Measurements from ENCODE around the gene CD38.

Gene CD38

DNA sequence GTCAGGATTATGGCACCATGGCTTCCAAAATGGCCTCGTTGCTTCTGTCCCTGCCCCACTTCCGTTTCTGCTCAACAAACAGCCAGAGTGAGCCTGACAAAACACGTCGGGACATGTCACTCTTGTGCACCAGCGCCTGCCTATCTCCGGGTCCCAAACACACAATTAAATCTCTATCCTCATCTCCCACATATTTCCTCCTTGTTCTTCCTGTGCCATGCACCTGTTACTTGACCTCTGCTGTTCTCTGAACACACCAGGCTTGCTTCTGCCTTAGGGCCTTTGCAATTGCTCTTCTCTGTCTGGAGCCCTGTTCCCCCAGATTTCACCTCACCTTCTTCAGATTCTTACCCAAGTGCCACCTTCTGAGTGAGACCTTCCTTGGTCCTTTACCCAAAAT lies 12.7 kb upstream of the CD38 start:
- DNase-seq, result no peak

DNA sequence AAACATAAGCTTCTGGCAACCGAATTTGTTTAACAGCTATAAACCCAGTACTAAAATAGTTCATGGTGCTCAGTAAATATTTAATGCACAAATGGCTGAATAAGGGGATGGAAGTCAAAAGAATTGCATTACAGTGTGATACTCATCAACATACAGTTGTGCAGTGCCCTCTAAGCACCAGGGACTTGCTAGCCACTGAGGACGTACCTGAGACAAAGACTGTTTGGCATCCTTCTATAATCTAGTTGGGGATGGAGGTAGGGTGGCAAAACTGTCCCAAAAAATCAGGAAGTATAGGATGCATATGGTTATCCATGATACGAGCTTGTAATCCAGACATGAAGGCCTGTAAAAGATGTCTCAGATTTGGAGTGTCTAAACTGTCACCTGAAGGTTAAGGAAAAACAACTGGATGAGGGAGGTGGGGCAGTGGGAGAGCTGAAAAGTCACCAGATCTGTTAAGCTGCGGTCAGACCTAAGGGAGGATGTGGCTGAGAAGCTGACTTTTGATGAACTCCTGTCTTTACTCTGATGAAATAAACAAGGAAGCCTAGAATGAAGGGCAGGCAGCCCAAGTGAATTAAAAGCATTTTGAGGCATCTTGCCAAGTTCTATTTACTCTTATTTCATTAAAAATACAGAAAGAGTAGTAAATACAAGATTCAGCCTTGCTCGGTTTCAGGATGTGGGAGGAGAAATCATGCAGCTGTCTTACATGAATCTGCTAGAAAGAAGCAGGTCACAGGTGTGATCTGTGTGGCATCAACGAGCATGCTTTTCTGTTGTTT lies 12.0 kb upstream of the CD38 start:
- DNase-seq, result no peak

GRCh38 chr4:15766821-15767220 lies 11.3 kb upstream of the CD38 start:
- DNase-seq, result no peak

GRCh38 chr4:15769202-15769601 lies 8.9 kb upstream of the CD38 start:
- DNase-seq, result no peak

DNA sequence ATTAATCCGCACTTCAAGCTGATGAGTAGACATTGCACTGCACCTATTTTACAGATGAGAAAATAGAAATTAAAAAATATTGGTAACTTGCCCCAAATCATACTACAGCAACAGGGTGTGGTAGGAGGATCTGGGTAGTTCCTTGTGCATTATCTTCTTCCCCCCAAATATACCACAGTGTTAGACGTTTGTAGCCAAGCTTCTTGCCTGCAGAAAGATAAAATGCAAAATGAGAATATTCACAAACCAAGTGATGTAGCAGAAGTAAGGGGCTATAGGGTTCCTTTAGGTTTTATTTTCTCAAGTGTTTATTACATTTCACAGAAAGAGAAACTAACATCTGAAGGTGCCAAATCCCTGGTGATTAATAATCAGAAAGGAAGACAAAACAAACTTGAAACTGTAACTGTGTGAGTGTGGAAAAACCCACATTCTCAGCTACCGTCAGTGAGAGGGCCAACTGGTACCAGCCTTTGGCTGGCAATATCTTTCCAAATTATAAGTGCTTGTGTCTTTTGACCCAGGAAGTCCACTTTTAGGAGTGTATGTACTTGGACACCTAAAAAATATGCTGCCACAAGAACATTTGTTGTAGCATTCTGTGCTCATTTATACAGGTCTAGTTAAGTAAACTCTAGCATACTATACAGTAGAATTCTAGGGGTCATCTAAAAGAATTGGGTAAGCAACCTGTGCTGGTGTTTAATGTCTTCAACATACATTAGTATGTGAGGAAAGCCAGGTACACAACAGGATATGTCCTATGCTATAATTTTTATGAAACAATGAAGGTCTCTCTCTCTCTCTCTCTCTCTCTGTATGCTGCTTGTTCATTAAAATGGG lies 6.7 kb upstream of the CD38 start:
- no peak for DNase-seq

DNA sequence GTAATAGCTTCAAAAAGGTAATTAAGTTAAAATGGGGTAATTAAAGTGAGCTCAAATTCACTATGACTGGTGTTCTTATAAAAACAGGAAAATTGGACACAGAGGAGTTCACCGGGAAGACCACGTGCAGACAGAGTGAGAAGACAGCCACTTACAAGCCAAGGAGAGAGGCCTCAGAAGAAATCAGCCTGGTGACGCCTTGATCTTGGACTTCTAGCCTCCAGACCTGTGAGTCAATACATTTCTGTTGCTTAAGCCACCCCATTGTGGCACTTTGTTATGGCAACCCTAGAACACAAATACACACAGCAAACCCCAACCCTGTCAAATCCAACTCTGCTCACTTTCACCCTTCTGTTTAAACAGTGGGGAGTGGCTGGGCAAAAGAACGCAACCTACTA lies 4.1 kb upstream of the CD38 start:
- DNase-seq, result no peak

- no peak for DNase-seq
Measured at GRCh38 chr4:15776871-15777648, 1.1 kb upstream of the CD38 start.

- DNase-seq, result no peak
Measured at GRCh38 chr4:15777697-15778288, 335 bp upstream of the CD38 start.

- no peak for DNase-seq
Measured at GRCh38 chr4:15779306-15779705, 1.2 kb downstream of the CD38 start.

DNA sequence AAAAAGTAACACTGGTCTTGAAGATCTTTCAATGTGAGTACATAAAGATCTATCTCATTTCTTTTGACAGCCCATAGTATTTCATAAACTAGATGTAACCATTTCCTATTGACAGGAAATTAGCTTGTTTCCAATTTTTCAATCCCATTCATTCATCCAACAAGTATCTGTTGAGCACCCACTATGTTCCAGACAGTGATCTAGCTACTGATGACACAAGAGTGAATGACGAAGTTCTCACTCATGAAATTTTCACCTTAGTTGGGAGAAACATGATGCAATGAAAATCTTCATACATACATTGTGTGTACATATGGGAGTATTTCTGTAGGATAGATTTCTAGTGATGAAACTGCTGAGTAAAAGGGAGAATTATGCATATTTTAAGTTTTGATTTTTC lies 1.7 kb downstream of the CD38 start:
- DNase-seq, result no peak

- no peak for DNase-seq
Measured at GRCh38 chr4:15781427-15782095, 3.4 kb downstream of the CD38 start.

- no peak for DNase-seq
Measured at GRCh38 chr4:15783676-15784075, 5.5 kb downstream of the CD38 start.

- no peak for DNase-seq
Measured at GRCh38 chr4:15784959-15785634, 7.0 kb downstream of the CD38 start.

DNA sequence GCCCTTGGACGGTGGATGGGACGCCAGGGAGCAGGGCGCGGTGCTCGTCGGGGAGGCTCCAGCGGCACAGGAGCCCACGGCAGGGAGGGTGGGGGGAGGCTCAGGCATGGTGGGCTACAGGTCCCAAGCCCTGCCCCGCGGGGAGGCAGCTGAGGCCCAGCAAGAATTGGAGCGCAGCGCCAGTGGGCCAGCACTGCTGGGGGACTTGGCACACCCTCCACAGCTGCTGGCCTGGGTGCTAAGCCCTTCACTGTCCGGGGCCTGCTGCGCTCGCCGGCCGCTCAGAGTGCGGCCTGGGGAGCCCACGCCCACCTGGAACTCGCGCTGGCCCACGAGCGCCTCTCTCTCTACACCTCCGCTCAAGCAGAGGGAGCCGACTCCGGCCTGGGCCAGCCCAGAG lies 8.6 kb downstream of the CD38 start:
- no peak for DNase-seq

DNA sequence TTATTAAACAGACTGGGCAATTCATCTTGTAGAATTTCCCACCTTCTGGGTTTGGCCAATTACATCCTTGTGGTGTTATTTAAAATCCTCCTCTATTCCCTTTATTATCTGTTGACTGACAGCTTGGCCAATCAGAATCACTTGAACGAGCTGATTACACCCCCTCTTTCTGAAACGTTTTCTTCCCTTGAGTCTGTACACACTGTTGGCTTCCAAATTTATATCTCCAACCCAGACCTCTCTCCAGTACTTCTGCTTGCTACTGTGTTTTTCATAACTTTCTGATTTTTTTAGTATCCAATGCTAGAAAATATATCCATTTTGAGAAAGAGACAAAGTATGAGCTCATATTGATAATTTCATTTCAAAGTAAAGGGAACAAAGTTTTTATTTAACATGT lies 14.8 kb downstream of the CD38 start:
- no peak for DNase-seq

DNA sequence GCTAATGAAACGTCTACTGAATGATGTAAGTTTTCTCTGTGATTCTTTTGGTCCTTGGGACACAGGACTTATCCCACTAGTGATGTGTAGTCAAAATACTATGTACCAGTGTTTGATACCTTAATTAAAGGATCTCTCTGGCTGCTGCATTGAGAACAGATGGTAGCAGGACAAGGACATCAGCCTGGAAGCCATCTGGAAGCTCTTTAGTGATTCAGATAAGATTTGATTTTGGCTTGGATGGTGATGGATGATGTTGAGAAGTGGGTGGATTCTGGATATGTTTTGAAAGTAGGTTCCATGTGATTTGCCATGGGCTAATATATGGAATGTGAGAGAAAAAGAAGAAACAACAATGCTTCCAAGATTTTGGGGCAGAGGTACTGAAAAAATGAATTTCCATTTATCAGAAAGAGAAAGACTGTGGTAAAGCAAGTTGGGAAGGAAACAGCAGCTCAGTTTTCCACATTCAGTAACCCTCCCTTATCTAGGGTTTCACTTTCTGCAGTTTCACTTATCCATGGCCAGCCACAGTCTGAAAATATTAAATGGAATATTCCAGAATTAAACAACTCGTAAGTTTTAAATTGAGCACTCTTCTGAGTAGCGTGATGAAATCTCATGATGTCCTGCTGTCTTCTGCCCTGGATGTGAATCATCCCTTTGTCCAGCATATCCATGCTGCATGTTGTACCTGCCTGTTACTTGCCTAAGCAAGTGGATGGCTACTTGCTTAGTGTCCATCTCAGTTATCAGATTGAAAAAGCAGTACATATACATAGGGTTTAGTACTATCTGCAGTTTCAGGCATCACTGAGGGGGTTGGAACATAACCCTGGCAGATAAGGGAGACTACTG lies 15.6 kb downstream of the CD38 start:
- DNase-seq, result no peak

GRCh38 chr4:15794426-15794825 lies 16.3 kb downstream of the CD38 start:
- DNase-seq, result no peak

DNA sequence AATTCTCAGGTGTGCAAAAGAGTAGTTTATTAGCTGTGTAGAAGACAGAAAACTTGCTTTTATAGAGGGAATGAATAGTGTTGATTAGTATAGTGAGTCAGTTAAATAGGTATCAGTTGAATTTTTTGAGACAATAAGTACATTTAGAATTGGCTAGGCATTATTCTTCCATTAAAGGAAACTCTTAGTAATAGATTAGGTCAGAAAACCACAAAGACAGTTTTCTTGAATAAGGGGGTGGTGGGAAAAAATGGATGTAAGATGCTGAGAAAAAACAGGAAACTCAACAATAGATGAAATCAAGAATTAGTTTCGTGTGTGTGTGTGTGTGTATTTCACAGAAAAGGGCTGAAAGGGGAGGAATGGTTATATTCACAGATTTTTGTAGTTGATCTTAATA lies 16.8 kb downstream of the CD38 start:
- no peak for DNase-seq

- no peak for DNase-seq
Measured at GRCh38 chr4:15797320-15797719, 19.2 kb downstream of the CD38 start.

GRCh38 chr4:15799141-15799540 lies 21.0 kb downstream of the CD38 start:
- DNase-seq, result no peak

GRCh38 chr4:15799701-15800100 lies 21.6 kb downstream of the CD38 start:
- DNase-seq, result no peak

All from NCI-H510A (cell line).